Nephron progenitor cell (in vitro differentiated cells): ENCODE results near the gene COL27A1.

ENCODE experiments used
- DNase-seq: peaks from one replicate; pipeline ENCODE4 v3.0.0; 2021
- H3K27ac Mint-ChIP-seq: 2 replicates; pipeline ENCODE4 v1.8.0; 2021; ENCODE audit warnings: mild to moderate bottlenecking, moderate library complexity, mixed read lengths
- H3K27me3 Mint-ChIP-seq: 2 replicates; pipeline ENCODE4 v1.8.0; 2021; ENCODE audit warnings: mild to moderate bottlenecking, low read depth, mixed read lengths; ENCODE audit not compliant: poor library complexity
- H3K36me3 Mint-ChIP-seq: 2 replicates; pipeline ENCODE4 v1.8.0; 2021; ENCODE audit warnings: low read depth, mixed read lengths
- H3K4me1 Mint-ChIP-seq: 2 replicates; pipeline ENCODE4 v1.8.0; 2021; ENCODE audit warnings: mixed read lengths
- H3K4me3 Mint-ChIP-seq: 2 replicates; pipeline ENCODE4 v1.8.0; 2021; ENCODE audit warnings: mild to moderate bottlenecking, moderate library complexity, mixed read lengths
- H3K9me3 Mint-ChIP-seq: 2 replicates; pipeline ENCODE4 v1.8.0; 2021; ENCODE audit warnings: mild to moderate bottlenecking, moderate library complexity, mixed read lengths
- TF ChIP-seq, protein P1 (sequence below): fragments of 200-600 bp; sonication (generic); IDR thresholded peaks from 2 replicates; pipeline ENCODE4 v1.5.0; 2021; ENCODE audit warnings: antibody characterized with exemption

COL27A1 gene

GRCh38 chr9:114210691-114211276, 55.4 kb downstream of the COL27A1 start:
- no peak overlapping the region for H3K27ac Mint-ChIP-seq
- DNase-seq, result no peak
- TF ChIP-seq, protein P1, sequence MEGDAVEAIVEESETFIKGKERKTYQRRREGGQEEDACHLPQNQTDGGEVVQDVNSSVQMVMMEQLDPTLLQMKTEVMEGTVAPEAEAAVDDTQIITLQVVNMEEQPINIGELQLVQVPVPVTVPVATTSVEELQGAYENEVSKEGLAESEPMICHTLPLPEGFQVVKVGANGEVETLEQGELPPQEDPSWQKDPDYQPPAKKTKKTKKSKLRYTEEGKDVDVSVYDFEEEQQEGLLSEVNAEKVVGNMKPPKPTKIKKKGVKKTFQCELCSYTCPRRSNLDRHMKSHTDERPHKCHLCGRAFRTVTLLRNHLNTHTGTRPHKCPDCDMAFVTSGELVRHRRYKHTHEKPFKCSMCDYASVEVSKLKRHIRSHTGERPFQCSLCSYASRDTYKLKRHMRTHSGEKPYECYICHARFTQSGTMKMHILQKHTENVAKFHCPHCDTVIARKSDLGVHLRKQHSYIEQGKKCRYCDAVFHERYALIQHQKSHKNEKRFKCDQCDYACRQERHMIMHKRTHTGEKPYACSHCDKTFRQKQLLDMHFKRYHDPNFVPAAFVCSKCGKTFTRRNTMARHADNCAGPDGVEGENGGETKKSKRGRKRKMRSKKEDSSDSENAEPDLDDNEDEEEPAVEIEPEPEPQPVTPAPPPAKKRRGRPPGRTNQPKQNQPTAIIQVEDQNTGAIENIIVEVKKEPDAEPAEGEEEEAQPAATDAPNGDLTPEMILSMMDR, result no peak
- H3K27me3 Mint-ChIP-seq, result peaks cover 3% of the 10 kb centered on the region
- H3K9me3 Mint-ChIP-seq, result no peaks in the 10 kb centered on the region
- H3K36me3 Mint-ChIP-seq, result peaks cover 28% of the 10 kb centered on the region
- peaks cover 13% of the 10 kb centered on the region for H3K4me1 Mint-ChIP-seq
- no peak overlapping the region for H3K4me3 Mint-ChIP-seq

DNA sequence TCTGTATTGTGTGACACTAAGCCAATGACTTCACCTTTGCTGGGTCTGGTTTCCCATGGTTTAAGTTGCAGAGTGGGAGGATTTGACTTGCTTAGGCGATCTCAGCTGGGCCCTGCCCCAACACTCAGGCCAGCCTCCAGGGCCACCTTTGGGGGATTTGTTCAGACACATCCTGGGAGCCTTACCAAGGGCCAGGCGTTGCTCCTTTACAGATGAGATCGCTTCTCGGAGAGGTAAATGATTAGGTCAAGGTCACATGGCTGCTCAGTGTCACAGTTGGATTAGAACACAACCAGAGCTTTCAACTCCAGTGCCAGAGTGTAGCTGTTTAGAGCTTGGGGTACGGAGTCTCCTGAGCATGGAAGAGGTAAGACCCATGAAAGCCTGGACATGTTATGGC, 57.5 kb downstream of the COL27A1 start:
- no peaks in the 10 kb centered on the region for H3K9me3 Mint-ChIP-seq
- no peak overlapping the region for H3K4me3 Mint-ChIP-seq
- peaks cover 28% of the 10 kb centered on the region for H3K36me3 Mint-ChIP-seq
- no peak overlapping the region for H3K27ac Mint-ChIP-seq
- peaks cover 10% of the 10 kb centered on the region for H3K4me1 Mint-ChIP-seq
- TF ChIP-seq, protein P1, result no peak
- no peaks in the 10 kb centered on the region for H3K27me3 Mint-ChIP-seq
- no peak for DNase-seq

DNA sequence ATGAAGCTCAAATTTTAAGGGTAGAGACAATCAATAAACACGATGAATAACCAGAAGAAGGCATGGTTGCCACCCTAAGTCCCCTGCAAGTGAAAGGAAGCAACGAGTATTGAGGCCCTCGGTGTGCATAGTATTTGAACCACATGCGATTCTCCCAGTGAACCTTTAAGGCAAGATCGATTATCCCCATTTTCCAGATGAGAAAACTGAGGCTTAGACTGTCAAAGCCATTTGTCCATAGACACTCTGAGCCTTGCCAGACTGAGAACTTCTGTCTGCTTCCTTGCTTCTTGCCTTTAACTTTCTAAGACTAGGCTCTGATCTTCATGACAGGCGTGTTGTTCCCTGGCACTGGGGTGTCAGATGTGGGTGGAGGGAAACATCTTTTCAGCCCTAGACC, 58.2 kb downstream of the COL27A1 start:
- TF ChIP-seq, protein P1, result no peak
- H3K4me1 Mint-ChIP-seq, result peaks cover 13% of the 10 kb centered on the region
- H3K27ac Mint-ChIP-seq, result no peak overlapping the region
- no peak overlapping the region for H3K4me3 Mint-ChIP-seq
- H3K9me3 Mint-ChIP-seq, result no peaks in the 10 kb centered on the region
- no peaks in the 10 kb centered on the region for H3K27me3 Mint-ChIP-seq
- peaks cover 28% of the 10 kb centered on the region for H3K36me3 Mint-ChIP-seq
- DNase-seq, result no peak

GRCh38 chr9:114214181-114214580, 58.8 kb downstream of the COL27A1 start:
- no peaks in the 10 kb centered on the region for H3K27me3 Mint-ChIP-seq
- no peak overlapping the region for H3K27ac Mint-ChIP-seq
- H3K4me1 Mint-ChIP-seq, result peaks cover 19% of the 10 kb centered on the region
- H3K36me3 Mint-ChIP-seq, result peaks cover 28% of the 10 kb centered on the region
- DNase-seq, result no peak
- TF ChIP-seq, protein P1, result no peak
- no peaks in the 10 kb centered on the region for H3K9me3 Mint-ChIP-seq
- no peak overlapping the region for H3K4me3 Mint-ChIP-seq

DNA sequence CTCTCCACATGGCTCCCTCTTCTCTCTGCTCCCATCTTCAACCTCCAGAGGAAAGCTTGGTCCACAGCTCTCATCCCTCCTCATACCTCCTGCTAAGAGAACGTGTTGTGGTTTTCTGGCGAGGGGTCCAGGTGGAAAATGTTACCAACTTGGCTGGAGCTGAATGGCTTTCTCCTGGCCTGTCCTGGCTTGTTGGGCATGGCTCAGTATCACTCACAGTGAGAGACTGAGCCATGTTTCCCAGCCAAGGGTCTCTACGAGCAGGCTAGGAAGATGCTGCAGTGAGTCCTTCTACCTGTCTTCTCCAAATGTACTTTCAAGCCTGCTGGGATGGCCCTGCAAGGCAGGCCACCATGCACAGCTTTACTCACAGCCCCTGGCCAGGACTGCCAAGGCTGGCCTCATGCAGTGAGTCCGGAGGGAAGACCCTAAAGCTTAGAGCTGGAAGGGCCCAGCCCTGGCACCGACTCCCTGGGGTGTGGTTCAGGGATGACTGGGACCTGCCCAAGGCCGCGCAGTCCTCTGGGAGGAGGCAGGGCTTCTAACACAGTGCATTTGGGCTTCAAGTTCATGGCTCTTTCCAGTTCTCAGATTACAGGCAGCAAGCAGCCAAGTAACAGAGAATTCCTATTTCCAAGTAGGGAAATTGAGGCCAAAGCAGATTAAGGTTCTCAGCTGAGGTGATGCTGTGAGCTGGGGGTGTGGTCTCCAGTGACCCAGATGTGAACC, 59.5 kb downstream of the COL27A1 start:
- Mint-ChIP-seq H3K36me3 (peaks cover 24% of the 10 kb centered on the region), H3K27ac (no peak overlapping the region), H3K4me3 (no peak overlapping the region), H3K9me3 (no peaks in the 10 kb centered on the region), H3K27me3 (no peaks in the 10 kb centered on the region), H3K4me1 (peaks cover 26% of the 10 kb centered on the region)
- no peak for DNase-seq
- TF ChIP-seq, protein P1, result no peak

DNA sequence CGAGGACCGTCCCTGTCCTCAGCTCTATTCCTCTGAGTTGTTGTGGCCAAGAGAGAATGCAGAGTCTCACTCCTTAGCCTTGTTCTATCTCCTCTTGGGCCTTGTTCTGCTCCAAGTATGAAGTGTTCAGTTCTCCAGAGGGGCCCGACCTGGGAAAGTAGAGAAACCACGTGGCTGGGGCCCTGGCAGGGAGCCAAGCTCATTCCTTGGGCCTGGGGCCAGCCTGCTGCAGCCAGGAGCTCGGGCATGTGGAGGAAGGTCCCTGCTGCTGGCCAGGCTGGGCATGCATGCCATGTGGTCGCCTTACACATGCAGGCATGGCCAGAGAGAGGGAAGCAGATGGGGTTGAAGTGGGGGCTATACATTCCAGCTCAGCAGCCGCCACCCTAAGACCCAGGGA, 60.7 kb downstream of the COL27A1 start:
- DNase-seq, result no peak
- H3K4me1 Mint-ChIP-seq, result peaks cover 28% of the 10 kb centered on the region
- H3K9me3 Mint-ChIP-seq, result no peaks in the 10 kb centered on the region
- no peaks in the 10 kb centered on the region for H3K27me3 Mint-ChIP-seq
- H3K36me3 Mint-ChIP-seq, result peaks cover 19% of the 10 kb centered on the region
- H3K4me3 Mint-ChIP-seq, result no peak overlapping the region
- TF ChIP-seq, protein P1, result no peak
- H3K27ac Mint-ChIP-seq, result no peak overlapping the region
